Large intestine (tissue), 12 donors: ENCODE data around the gene OR4B1. TPM values are rescaled to one million over a fixed set of nuclear protein-coding genes. Genes with fewer than 3 reads are reported as not detected.

Experiments used
- DNase-seq, 2 donors: peaks; one replicate each; pipeline versions ENCODE4 v3.0.0 to v3.0.0-alpha.2; 2013
- H3K27ac ChIP-seq: one replicate; pipeline ENCODE4 v1.5.1; 2013; ENCODE audit warnings: low read length
- H3K27me3 ChIP-seq: 2 replicates; pipeline ENCODE4 v1.6.1; 2013; ENCODE audit warnings: low read length; ENCODE audit not compliant: control insufficient read depth, insufficient read depth
- H3K36me3 ChIP-seq: 2 replicates; pipeline ENCODE4 v1.6.1; 2013; ENCODE audit warnings: low read length; ENCODE audit not compliant: control insufficient read depth, insufficient read depth
- H3K4me1 ChIP-seq: one replicate; pipeline ENCODE4 v1.6.1; 2013; ENCODE audit warnings: low read length; ENCODE audit not compliant: control insufficient read depth, insufficient read depth
- H3K4me3 ChIP-seq: one replicate; pipeline ENCODE4 v1.5.1; 2013; ENCODE audit warnings: low read length
- H3K9me3 ChIP-seq: one replicate; pipeline ENCODE4 v1.6.1; 2013; ENCODE audit warnings: mild to moderate bottlenecking, low read depth, low read length, moderate library complexity; ENCODE audit not compliant: control insufficient read depth
- WGBS: methylation state at CpG from one replicate; pipeline ENCODE4 v1.1.5; 2013; ENCODE audit warnings: low lambda C conversion rate; ENCODE audit not compliant: insufficient coverage; 5-methylcytosine and 5-hydroxymethylcytosine counted together
- long read RNA-seq, 11 donors: transcript quantifications; one replicate each; lab custom pipeline, GENCODE V29; 2026
- polyA plus RNA-seq: library from polyadenylated mRNA; unstranded; fragments of 120-200 nt; gene quantifications from one replicate; pipeline ENCODE4 v1.2.1, GENCODE V29; 2013

OR4B1 gene
- not detected for polyA plus RNA-seq
- long read RNA-seq, donor 1: 0 reads
- long read RNA-seq, donor 2: 0 reads
- long read RNA-seq, donor 3: 0 reads
- long read RNA-seq, donor 4: 0 reads
- long read RNA-seq, donor 5: 0 reads
- long read RNA-seq, donor 6: 0 reads
- long read RNA-seq, donor 7: 0 reads
- long read RNA-seq, donor 8: 0 reads
- long read RNA-seq, donor 9: 0 reads
- long read RNA-seq, donor 10: 0 reads
- long read RNA-seq, donor 11: 0 reads

GRCh38 chr11:48216510-48216909 lies at the start of gene OR4B1:
TSS of gene OR4B1 (plus strand) at chr11:48216810. CDS start at chr11:48216810, 0 bp downstream.
- DNase-seq: no peak
- Histone ChIP-seq H3K9me3 (no peaks in the 10 kb centered on the region), H3K27ac (no peak within 1 kb of the TSS), H3K36me3 (no peaks in the 10 kb centered on the region), H3K4me3 (no peak within 1 kb of the TSS), H3K4me1 (no peaks in the 10 kb centered on the region), H3K27me3 (no peaks in the 10 kb centered on the region)
- WGBS: 43% methylated on average over 1 of the region's 2 CpGs

GRCh38 chr11:48167380-48167779 lies 49.2 kb upstream of the OR4B1 start:
- Histone ChIP-seq H3K27ac (no peak overlapping the region), H3K36me3 (peaks cover 38% of the 10 kb centered on the region), H3K9me3 (no peaks in the 10 kb centered on the region), H3K4me3 (no peak overlapping the region), H3K27me3 (no peaks in the 10 kb centered on the region), H3K4me1 (peaks cover 4% of the 10 kb centered on the region)
- DNase-seq: no peak
- no CpG with 5 or more reads among the region's 6 CpGs for WGBS

GRCh38 chr11:48168815-48169214 lies 47.8 kb upstream of the OR4B1 start:
- H3K9me3 ChIP-seq: no peaks in the 10 kb centered on the region
- no CpG with 5 or more reads among the region's 6 CpGs for WGBS
- no peak overlapping the region for H3K27ac ChIP-seq
- H3K4me1 ChIP-seq: peaks cover 4% of the 10 kb centered on the region
- H3K27me3 ChIP-seq: no peaks in the 10 kb centered on the region
- no peak overlapping the region for H3K4me3 ChIP-seq
- DNase-seq: no peak
- H3K36me3 ChIP-seq: peaks cover 29% of the 10 kb centered on the region

GRCh38 chr11:48169259-48169658 lies 47.4 kb upstream of the OR4B1 start:
- no CpG with 5 or more reads among the region's 6 CpGs for WGBS
- Histone ChIP-seq H3K27ac (no peak overlapping the region), H3K36me3 (peaks cover 25% of the 10 kb centered on the region), H3K4me1 (peaks cover 4% of the 10 kb centered on the region), H3K27me3 (no peaks in the 10 kb centered on the region), H3K4me3 (no peak overlapping the region), H3K9me3 (no peaks in the 10 kb centered on the region)
- no peak for DNase-seq

GRCh38 chr11:48169717-48170116 lies 46.9 kb upstream of the OR4B1 start:
- H3K9me3 ChIP-seq: no peaks in the 10 kb centered on the region
- peak; percentile 25 to 30 for DNase-seq
- H3K36me3 ChIP-seq: peaks cover 21% of the 10 kb centered on the region
- no peaks in the 10 kb centered on the region for H3K27me3 ChIP-seq
- H3K27ac ChIP-seq: no peak overlapping the region
- H3K4me3 ChIP-seq: no peak overlapping the region
- peaks cover 4% of the 10 kb centered on the region for H3K4me1 ChIP-seq
- WGBS: no CpG with 5 or more reads among the region's 7 CpGs

GRCh38 chr11:48170241-48171233 lies 46.1 kb upstream of the OR4B1 start:
- WGBS: 80% methylated on average over 2 of the region's 10 CpGs
- Histone ChIP-seq H3K27me3 (no peaks in the 10 kb centered on the region), H3K9me3 (no peaks in the 10 kb centered on the region), H3K4me1 (no peaks in the 10 kb centered on the region), H3K36me3 (peaks cover 20% of the 10 kb centered on the region), H3K27ac (no peak overlapping the region), H3K4me3 (no peak overlapping the region)
- DNase-seq: no peak

GRCh38 chr11:48172818-48173609 lies 43.6 kb upstream of the OR4B1 start:
- Histone ChIP-seq H3K4me3 (no peak overlapping the region), H3K9me3 (no peaks in the 10 kb centered on the region), H3K4me1 (no peaks in the 10 kb centered on the region), H3K27me3 (no peaks in the 10 kb centered on the region), H3K36me3 (peaks cover 9% of the 10 kb centered on the region), H3K27ac (no peak overlapping the region)
- peak; percentile 31 to 32 for DNase-seq
- WGBS: 29% methylated on average over 4 of the region's 14 CpGs

GRCh38 chr11:48177661-48178060 lies 38.9 kb upstream of the OR4B1 start:
- no peak overlapping the region for H3K4me3 ChIP-seq
- H3K27ac ChIP-seq: no peak overlapping the region
- no peaks in the 10 kb centered on the region for H3K9me3 ChIP-seq
- H3K27me3 ChIP-seq: no peaks in the 10 kb centered on the region
- DNase-seq: no peak
- no CpG with 5 or more reads among the region's 4 CpGs for WGBS
- H3K36me3 ChIP-seq: no peaks in the 10 kb centered on the region
- H3K4me1 ChIP-seq: no peaks in the 10 kb centered on the region

- H3K27ac ChIP-seq: no peak overlapping the region
- no peaks in the 10 kb centered on the region for H3K9me3 ChIP-seq
- H3K4me3 ChIP-seq: no peak overlapping the region
- H3K36me3 ChIP-seq: no peaks in the 10 kb centered on the region
- no CpG with 5 or more reads among the region's 6 CpGs for WGBS
- no peaks in the 10 kb centered on the region for H3K27me3 ChIP-seq
- H3K4me1 ChIP-seq: no peaks in the 10 kb centered on the region
- no peak for DNase-seq
These were observed 36.0 kb upstream of the OR4B1 start for GRCh38 chr11:48180627-48181026.

GRCh38 chr11:48182860-48183526 lies 33.6 kb upstream of the OR4B1 start:
- DNase-seq: no peak
- H3K4me1 ChIP-seq: no peaks in the 10 kb centered on the region
- no peak overlapping the region for H3K4me3 ChIP-seq
- no peak overlapping the region for H3K27ac ChIP-seq
- no CpG with 5 or more reads among the region's 4 CpGs for WGBS
- H3K9me3 ChIP-seq: no peaks in the 10 kb centered on the region
- H3K36me3 ChIP-seq: no peaks in the 10 kb centered on the region
- no peaks in the 10 kb centered on the region for H3K27me3 ChIP-seq
